Hair follicle dermal papilla cell (primary cell): ENCODE measurements around the gene CCR8. TPM values are rescaled to one million over a fixed set of nuclear protein-coding genes. Genes with fewer than 3 reads are reported as not detected.

ENCODE experiments used
- total RNA-seq: library from RNA; depleted of rRNA; stranded (reverse); fragments of >200 nt; gene quantifications from 2 replicates; pipeline ENCODE4 v1.2.3, GENCODE V29; 2012

CCR8 gene, protein sequence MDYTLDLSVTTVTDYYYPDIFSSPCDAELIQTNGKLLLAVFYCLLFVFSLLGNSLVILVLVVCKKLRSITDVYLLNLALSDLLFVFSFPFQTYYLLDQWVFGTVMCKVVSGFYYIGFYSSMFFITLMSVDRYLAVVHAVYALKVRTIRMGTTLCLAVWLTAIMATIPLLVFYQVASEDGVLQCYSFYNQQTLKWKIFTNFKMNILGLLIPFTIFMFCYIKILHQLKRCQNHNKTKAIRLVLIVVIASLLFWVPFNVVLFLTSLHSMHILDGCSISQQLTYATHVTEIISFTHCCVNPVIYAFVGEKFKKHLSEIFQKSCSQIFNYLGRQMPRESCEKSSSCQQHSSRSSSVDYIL
- total RNA-seq, result not detected in 2 replicates

GRCh38 chr3:39329493-39329892 is at the start of gene CCR8:
TSS of gene CCR8 (plus strand) at chr3:39329709. CDS start at chr3:39332332, 2,623 bp downstream.

GRCh38 chr3:39279745-39280517 is 49.6 kb upstream of the CCR8 start, which contains the start of gene CX3CR1:
TSS of gene CX3CR1 (minus strand) at chr3:39280036. CDS start at chr3:39266509, 13,527 bp downstream.

Other genes with a start within 250 kb of the CCR8 start
- 86.0 and 90.1 TPM in 2 replicates for gene GORASP1, start 222.1 kb upstream of the CCR8 start, total RNA-seq
- 5.2 and 7.2 TPM in 2 replicates for gene TTC21A, start 222.0 kb upstream of the CCR8 start, total RNA-seq
- 12.6 and 19.0 TPM in 2 replicates for gene CSRNP1, start 176.1 kb upstream of the CCR8 start, total RNA-seq
- gene XIRP1, start 137.1 kb upstream of the CCR8 start, total RNA-seq, result not detected in 2 replicates
- 0.16 TPM in 1 of 2 replicates, not detected in the other for gene CX3CR1, start 49.7 kb upstream of the CCR8 start, total RNA-seq
- gene SLC25A38, start 53.7 kb downstream of the CCR8 start, total RNA-seq, result 23.0 and 26.5 TPM in 2 replicates
- 967 and 1,091 TPM in 2 replicates for gene RPSA, start 77.0 kb downstream of the CCR8 start, total RNA-seq
- gene MOBP, start 138.0 kb downstream of the CCR8 start, total RNA-seq, result not detected in 2 replicates